Measurements from ENCODE around the gene PRSS1. TPM values are rescaled to one million over a fixed set of nuclear protein-coding genes. Genes with fewer than 3 reads are reported as not detected.

The PRSS1 gene
- total RNA-seq, 4 donors from 2014 or later = not detected

DNA sequence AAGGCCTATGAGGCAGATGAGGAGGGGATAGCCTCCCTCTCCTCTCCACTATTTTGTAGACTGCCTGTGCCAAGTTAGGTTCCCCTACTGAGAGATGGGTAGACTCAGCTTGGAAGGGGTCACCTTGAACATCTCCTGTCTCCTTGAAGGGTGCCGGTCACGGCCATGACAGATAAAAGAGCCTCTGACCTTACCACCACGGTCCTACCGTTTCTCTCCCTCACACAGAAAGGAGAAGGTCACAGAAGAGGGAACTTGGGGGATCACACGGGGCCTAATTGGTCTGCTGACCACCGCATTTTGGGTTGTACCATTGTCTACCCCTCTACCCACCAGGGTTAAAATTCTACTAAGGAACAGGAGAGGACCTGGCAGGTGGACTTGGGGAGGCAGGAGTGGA is 38.5 kb downstream of the PRSS1 start:
- Histone ChIP-seq H3K4me1 (no peaks in the 10 kb centered on the region), H3K36me3 (no peaks in the 10 kb centered on the region), H3K27ac (peak overlapping the region; percentile 38 to 73 (median 66)), H3K4me3 (peak overlapping the region in 2 of 4 donors; percentile 11 to 15), H3K9me3 (no peaks in the 10 kb centered on the region), H3K27me3 (no peaks in the 10 kb centered on the region)
- TF ChIP-seq POLR2A (IDR thresholded peaks at IDR 0.05) = no peak
- TF ChIP-seq, protein P1, sequence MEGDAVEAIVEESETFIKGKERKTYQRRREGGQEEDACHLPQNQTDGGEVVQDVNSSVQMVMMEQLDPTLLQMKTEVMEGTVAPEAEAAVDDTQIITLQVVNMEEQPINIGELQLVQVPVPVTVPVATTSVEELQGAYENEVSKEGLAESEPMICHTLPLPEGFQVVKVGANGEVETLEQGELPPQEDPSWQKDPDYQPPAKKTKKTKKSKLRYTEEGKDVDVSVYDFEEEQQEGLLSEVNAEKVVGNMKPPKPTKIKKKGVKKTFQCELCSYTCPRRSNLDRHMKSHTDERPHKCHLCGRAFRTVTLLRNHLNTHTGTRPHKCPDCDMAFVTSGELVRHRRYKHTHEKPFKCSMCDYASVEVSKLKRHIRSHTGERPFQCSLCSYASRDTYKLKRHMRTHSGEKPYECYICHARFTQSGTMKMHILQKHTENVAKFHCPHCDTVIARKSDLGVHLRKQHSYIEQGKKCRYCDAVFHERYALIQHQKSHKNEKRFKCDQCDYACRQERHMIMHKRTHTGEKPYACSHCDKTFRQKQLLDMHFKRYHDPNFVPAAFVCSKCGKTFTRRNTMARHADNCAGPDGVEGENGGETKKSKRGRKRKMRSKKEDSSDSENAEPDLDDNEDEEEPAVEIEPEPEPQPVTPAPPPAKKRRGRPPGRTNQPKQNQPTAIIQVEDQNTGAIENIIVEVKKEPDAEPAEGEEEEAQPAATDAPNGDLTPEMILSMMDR (IDR thresholded peaks at IDR 0.05) = no peak
- DNase-seq = no peak

DNA sequence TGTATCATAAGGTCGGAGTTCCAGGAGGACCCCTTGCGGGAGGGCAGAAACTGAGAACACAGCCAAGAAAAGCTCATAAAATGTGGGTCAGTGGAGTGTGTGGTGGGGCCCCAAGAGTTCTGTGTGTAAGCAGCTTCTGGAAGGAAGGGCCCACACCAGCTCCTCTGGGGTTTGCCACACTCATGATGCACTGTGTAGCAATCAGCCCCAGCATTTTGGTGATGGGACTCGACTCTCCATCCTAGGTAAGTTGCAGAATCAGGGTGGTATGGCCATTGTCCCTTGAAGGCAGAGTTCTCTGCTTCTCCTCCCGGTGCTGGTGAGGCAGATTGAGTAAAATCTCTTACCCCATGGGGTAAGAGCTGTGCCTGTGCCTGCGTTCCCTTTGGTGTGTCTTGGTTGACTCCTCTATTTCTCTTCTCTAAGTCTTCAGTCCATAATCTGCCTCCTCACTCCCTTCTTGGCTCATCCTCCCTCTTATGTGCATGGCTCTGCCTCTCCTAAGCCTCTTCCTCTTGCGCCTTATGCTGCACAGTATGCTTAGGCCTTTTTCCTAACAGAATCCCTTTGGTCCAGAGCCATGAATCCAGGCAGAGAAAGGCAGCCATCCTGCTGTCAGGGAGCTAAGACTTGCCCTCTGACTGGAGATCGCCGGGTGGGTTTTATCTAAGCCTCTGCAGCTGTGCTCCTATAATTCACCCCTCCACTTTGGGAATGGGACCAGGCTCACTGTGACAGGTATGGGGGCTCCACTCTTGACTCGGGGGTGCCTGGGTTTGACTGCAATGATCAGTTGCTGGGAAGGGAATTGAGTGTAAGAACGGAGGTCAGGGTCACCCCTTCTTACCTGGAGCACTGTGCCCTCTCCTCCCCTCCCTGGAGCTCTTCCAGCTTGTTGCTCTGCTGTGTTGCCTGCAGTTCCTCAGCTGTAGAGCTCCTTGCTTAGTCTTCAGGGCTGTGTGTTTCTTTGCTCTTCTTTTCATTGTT is 39.3 kb downstream of the PRSS1 start:
- Histone ChIP-seq H3K36me3 (no peaks in the 10 kb centered on the region), H3K27me3 (no peaks in the 10 kb centered on the region), H3K27ac (peak overlapping the region; percentile 38 to 73 (median 66)), H3K4me3 (peak overlapping the region; percentile 15 to 31 (median 24)), H3K9me3 (no peaks in the 10 kb centered on the region), H3K4me1 (no peaks in the 10 kb centered on the region)
- no peak for DNase-seq
- TF ChIP-seq POLR2A (IDR thresholded peaks at IDR 0.05) = no peak
- TF ChIP-seq, protein P1 (IDR thresholded peaks at IDR 0.05) = no peak

DNA sequence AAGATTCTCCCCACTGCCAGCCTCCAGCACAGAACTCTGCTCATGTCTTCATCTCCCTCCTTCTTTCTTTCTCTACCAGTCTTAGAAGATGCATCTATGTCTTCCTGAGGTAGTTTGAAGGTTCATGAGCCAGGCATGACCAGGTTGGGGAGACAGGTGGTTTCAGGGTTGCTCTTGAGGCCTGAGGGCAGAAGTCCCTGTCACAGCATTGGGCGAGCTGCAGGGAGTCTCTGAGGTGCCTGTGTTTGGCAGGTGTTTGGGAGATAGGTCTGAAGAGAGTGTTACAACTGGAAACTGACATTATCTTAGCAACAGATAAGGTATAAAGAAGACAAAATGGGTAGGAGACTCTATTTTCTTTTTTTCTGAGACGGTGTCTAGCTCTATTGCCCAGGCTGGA is 40.2 kb downstream of the PRSS1 start:
- no peak for TF ChIP-seq POLR2A (IDR thresholded peaks at IDR 0.05)
- TF ChIP-seq, protein P1 (IDR thresholded peaks at IDR 0.05) = no peak

DNA sequence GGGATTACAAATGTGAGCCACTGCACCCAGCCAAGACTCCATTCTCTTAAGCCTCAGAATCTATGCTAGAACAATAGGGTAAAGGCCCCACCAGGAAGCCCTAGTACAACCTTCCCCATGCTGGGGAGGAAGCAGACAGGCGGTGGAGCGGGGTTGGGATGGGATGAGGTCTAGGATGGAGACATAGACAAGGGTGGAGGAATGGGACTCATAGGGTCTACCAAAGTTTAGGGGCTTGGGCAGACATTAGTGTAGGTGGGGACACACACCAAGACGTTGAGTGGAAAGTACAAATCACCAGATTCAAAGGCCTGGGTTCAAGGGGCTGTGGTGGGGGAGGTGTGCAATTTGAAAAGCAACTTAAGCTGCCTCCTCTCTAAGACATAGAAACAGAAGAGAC is 40.8 kb downstream of the PRSS1 start:
- DNase-seq = no peak
- H3K27ac ChIP-seq = peak overlapping the region; percentile 7 to 68 (median 56)
- no peaks in the 10 kb centered on the region for H3K9me3 ChIP-seq

More for the DNA sequence above, 40.2 kb downstream of the PRSS1 start:
- no peaks in the 10 kb centered on the region for H3K27me3 ChIP-seq
- no peaks in the 10 kb centered on the region for H3K4me1 ChIP-seq
- no peaks in the 10 kb centered on the region for H3K9me3 ChIP-seq
- peak overlapping the region in 3 of 4 donors; percentile 15 to 25 (median 24) for H3K4me3 ChIP-seq
- DNase-seq = no peak
- H3K27ac ChIP-seq = peak overlapping the region; percentile 7 to 68 (median 56)
- H3K36me3 ChIP-seq = no peaks in the 10 kb centered on the region

DNA sequence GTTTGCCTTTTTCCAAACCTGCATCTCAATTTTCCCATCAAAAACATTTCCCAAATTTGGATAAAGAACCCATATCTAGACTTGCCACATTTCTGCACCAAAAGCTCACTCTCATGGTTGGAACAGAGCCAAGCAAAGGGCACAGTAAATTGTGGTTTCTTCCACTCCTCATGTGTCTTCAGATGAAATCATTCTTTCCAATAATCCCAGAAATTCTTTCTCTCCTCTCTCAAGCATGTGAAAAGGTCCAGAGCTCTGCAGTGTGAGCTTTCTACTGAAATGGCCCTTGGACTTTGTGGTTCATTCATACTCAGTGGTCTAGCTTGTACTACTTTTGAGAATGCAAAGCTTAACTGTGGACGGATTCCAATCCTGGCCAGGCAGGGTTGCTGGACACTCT is 41.3 kb downstream of the PRSS1 start:
- TF ChIP-seq, protein P1 (IDR thresholded peaks at IDR 0.05) = no peak
- TF ChIP-seq POLR2A (IDR thresholded peaks at IDR 0.05) = no peak
- DNase-seq = no peak
- H3K27me3 ChIP-seq = no peaks in the 10 kb centered on the region
- no peaks in the 10 kb centered on the region for H3K9me3 ChIP-seq
- H3K36me3 ChIP-seq = no peaks in the 10 kb centered on the region
- H3K4me3 ChIP-seq = peak overlapping the region in 1 of 4 donors; percentile 25
- peaks cover 0 to 9% (median 0%) of the 10 kb centered on the region in 4 donors for H3K4me1 ChIP-seq
- H3K27ac ChIP-seq = peak overlapping the region in 2 of 4 donors; percentile 21 to 49

More for the DNA sequence above, 40.8 kb downstream of the PRSS1 start:
- Histone ChIP-seq H3K36me3 (no peaks in the 10 kb centered on the region), H3K4me3 (peak overlapping the region in 2 of 4 donors; percentile 24 to 25), H3K4me1 (peaks cover 0 to 6% (median 0%) of the 10 kb centered on the region in 4 donors), H3K27me3 (no peaks in the 10 kb centered on the region)
- TF ChIP-seq POLR2A (IDR thresholded peaks at IDR 0.05) = no peak
- TF ChIP-seq, protein P1 (IDR thresholded peaks at IDR 0.05) = no peak

All from Peyer's patch (tissue), 4 donors.